ENCODE results near the gene EXOSC10. TPM values are rescaled to one million over a fixed set of nuclear protein-coding genes. Genes with fewer than 3 reads are reported as not detected.
"Not testable (repeated sequence)": the region's sequence is repeated elsewhere in the genome, so short reads cannot be mapped to it uniquely, and the experiment has no call there.

The EXOSC10 gene
- total RNA-seq, 2 donors from 2014 or later: 40.9 to 43.4 TPM

- DNase-seq (ENCODE audit: low spot score): no peak
- intact Hi-C loops (cut with DNase I): no loop called here
These were observed 71.7 kb downstream of the EXOSC10 start for GRCh38 chr1:11028018-11028417.

DNA sequence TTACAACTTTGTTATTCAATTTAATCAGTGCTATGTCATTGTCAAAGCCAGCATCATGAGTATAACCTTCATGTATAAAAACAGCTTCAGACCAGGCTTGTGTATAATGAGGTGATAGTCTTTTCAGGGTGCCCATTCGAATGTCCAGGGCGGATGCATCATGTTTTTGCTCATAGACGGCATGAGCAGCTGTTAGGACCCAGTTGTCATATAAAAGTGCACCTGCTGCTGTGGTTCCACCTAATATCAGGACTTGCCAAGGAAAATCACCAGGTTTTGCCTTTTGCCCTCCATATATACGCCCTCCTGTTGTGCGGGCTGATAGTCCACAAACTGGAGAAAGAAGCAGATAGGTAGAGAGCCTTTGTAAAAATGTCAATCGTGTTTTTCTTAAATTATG lies 72.4 kb downstream of the EXOSC10 start:
- DNase-seq (ENCODE audit: low spot score): no peak
- intact Hi-C loops (cut with DNase I): no loop called here

DNA sequence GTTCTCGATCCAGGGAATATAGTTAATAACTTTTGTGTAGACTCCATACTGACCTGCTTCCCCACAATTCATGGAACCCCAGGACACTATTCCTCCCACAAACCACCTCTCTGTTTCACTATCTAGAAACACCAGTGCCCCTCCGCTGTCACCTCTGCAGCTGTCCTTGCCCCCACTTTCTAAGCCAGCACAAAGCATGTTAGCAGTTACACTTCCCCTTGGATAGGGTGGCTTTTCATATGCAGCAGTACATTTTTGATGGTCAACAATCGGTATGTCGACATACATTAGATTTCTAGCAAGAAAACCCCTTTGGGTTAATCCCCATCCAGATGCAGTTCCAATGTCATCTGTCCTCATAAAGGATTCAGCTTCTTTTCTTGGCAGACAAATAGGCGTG lies 72.8 kb downstream of the EXOSC10 start:
- intact Hi-C loops (cut with DNase I): no loop called here
- no peak for DNase-seq (ENCODE audit: low spot score)

DNA sequence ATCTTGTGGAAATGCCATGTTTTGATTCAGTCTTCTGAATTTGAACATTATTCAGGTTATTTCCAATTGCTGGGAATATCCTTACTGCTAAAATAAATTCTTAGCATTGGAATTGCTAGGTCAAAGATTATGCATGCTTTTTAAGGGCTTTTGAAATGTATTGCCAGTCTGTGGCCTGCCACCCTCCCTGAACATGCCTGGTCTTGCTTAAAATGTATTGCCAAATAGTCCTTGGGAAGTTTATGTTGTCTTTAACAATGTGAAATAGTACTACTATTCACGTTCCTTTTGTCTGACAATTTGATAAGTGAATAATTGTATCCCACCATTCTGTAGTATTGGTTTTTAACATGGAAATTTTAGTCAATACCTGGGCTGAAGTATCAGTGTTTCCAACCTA lies 73.6 kb downstream of the EXOSC10 start:
- intact Hi-C loops (cut with DNase I): no loop called here
- DNase-seq (ENCODE audit: low spot score): no peak

GRCh38 chr1:11025618-11026017 lies 74.1 kb downstream of the EXOSC10 start:
- intact Hi-C loops (cut with DNase I): no loop called here
- DNase-seq (ENCODE audit: low spot score): no peak

GRCh38 chr1:11024874-11025203 lies 74.8 kb downstream of the EXOSC10 start:
- no peak for DNase-seq (ENCODE audit: low spot score)
- intact Hi-C loops (cut with DNase I): no loop called here

GRCh38 chr1:11024154-11024873 lies 75.4 kb downstream of the EXOSC10 start:
- no peak for DNase-seq (ENCODE audit: low spot score)
- intact Hi-C loops (cut with DNase I): no loop called here

DNA sequence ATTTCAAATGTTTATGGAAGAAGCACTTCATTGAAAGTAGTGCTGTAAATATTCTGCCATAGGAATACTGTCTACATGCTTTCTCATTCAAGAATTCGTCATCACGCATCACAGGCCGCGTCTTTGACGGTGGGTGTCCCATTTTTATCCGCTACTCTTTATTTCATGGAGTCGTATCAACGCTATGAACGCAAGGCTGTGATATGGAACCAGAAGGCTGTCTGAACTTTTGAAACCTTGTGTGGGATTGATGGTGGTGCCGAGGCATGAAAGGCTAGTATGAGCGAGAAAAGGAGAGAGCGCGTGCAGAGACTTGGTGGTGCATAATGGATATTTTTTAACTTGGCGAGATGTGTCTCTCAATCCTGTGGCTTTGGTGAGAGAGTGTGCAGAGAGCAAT lies 76.5 kb downstream of the EXOSC10 start:
- DNase-seq (ENCODE audit: low spot score): no peak
- intact Hi-C loops (cut with DNase I): no loop called here

DNA sequence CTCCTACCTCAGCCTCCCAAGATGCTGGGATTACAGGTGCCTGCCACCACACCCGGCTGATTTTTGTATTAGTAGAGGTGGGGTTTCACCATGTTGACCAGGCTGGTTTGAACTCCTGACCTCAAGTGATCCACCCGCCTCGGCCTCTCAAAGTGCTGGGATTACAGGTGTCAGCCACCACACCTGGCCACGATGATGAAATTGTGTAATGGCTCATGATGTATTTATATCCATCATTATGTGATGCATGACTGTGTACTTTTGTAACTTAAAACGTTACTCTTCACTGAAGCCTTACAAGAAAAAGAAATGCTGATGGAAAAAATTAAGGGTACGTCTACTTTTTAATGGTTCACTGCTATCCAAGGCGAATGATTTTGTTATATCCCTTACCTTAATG lies 79.7 kb downstream of the EXOSC10 start:
- intact Hi-C loops (cut with DNase I): loop anchor here in 1 of 2 donors (5.0 kb wide), 1 partner anchor 1242 kb away; no protein-coding TSS in a partner anchor
- no peak for DNase-seq (ENCODE audit: low spot score)

- intact Hi-C loops (cut with DNase I): loop anchor here in 1 of 2 donors (5.0 kb wide), 1 partner anchor 1243 kb away; no protein-coding TSS in a partner anchor
- DNase-seq (ENCODE audit: low spot score): not testable (repeated sequence)
These were observed 80.3 kb downstream of the EXOSC10 start for GRCh38 chr1:11019358-11019757.

Other genes with a start within 250 kb of the EXOSC10 start
- gene TARDBP, start 87.2 kb downstream of the EXOSC10 start, total RNA-seq: 100 to 1,000 TPM; 124 to 130 TPM
- gene MASP2, start 52.6 kb downstream of the EXOSC10 start, total RNA-seq: not detected
- 10 to 100 TPM; 74.2 to 76.6 TPM for gene SRM, start 39.9 kb downstream of the EXOSC10 start, total RNA-seq
- 1 to 10 TPM; 3.0 to 4.7 TPM for gene ANGPTL7, start 89.5 kb upstream of the EXOSC10 start, total RNA-seq
- 10 to 100 TPM; 26.3 to 26.7 TPM for gene MTOR, start 162.7 kb upstream of the EXOSC10 start, total RNA-seq
- gene UBIAD1, start 173.3 kb upstream of the EXOSC10 start, total RNA-seq: 10 to 100 TPM in 1 of 2 donors, 1 to 10 TPM in 1; 8.0 to 12.0 TPM

Measured in posterior vena cava (tissue), 2 donors.